Stomach smooth muscle (tissue), 2 donors: ENCODE data around the gene LMNTD2.
"Not testable (repeated sequence)": the region's sequence is repeated elsewhere in the genome, so short reads cannot be mapped to it uniquely, and the experiment has no call there.

ENCODE experiments used
- H3K27ac ChIP-seq: one replicate; pipeline ENCODE4 v1.7.0; 2013; ENCODE audit warnings: mild to moderate bottlenecking, low read length, inconsistent platforms
- H3K27me3 ChIP-seq, 2 donors: one replicate each; pipeline ENCODE4 v1.7.0; 2013; ENCODE audit warnings: low read length in 2 of 2; ENCODE audit not compliant: insufficient read depth in 2 of 2, control insufficient read depth in 1 of 2
- H3K36me3 ChIP-seq, 2 donors: one replicate each; pipeline ENCODE4 v1.7.0; 2013; ENCODE audit warnings: low read length in 2 of 2; ENCODE audit not compliant: control insufficient read depth in 2 of 2, insufficient read depth in 2 of 2
- H3K4me1 ChIP-seq: one replicate; pipeline ENCODE4 v1.7.0; 2013; ENCODE audit warnings: low read length; ENCODE audit not compliant: control insufficient read depth, insufficient read depth
- H3K4me3 ChIP-seq, 2 donors: one replicate each; pipeline ENCODE4 v1.7.0; 2013; ENCODE audit warnings: low read length in 2 of 2
- H3K9ac ChIP-seq, 2 donors: one replicate each; pipeline ENCODE4 v1.7.0; 2013; ENCODE audit warnings: low read length in 2 of 2, mild to moderate bottlenecking in 1 of 2
- H3K9me3 ChIP-seq, 2 donors: one replicate each; pipeline ENCODE4 v1.7.0; 2013; ENCODE audit warnings: low read length in 2 of 2; ENCODE audit not compliant: control insufficient read depth in 2 of 2
- donor health status: healthy.
- donor health status: Pancreatic carcinoma.

LMNTD2 gene

GRCh38 chr11:516918-517685, 43.4 kb downstream of the LMNTD2 start:
- H3K4me3 ChIP-seq, H3K36me3 ChIP-seq, H3K4me1 ChIP-seq, H3K9ac ChIP-seq, H3K27ac ChIP-seq, H3K9me3 ChIP-seq, H3K27me3 ChIP-seq: not testable (repeated sequence)

- H3K4me1 ChIP-seq = no peaks in the 10 kb centered on the region
- no peak overlapping the region for H3K9ac ChIP-seq
- no peaks in the 10 kb centered on the region for H3K27me3 ChIP-seq
- H3K36me3 ChIP-seq = peaks cover 5 to 8% of the 10 kb centered on the region in 2 donors
- no peak overlapping the region for H3K4me3 ChIP-seq
- H3K27ac ChIP-seq = no peak overlapping the region
- H3K9me3 ChIP-seq = no peaks in the 10 kb centered on the region
Observed at GRCh38 chr11:516400-516799, 44.1 kb downstream of the LMNTD2 start.

GRCh38 chr11:515131-515530, 45.4 kb downstream of the LMNTD2 start:
- Histone ChIP-seq H3K27me3 (no peaks in the 10 kb centered on the region), H3K9me3 (no peaks in the 10 kb centered on the region), H3K36me3 (peaks cover 6 to 8% of the 10 kb centered on the region in 2 donors), H3K4me1 (no peaks in the 10 kb centered on the region), H3K27ac (no peak overlapping the region), H3K4me3 (no peak overlapping the region), H3K9ac (no peak overlapping the region)

GRCh38 chr11:514606-515005, 45.9 kb downstream of the LMNTD2 start:
- no peak overlapping the region for H3K9ac ChIP-seq
- H3K36me3 ChIP-seq = peaks cover 8 to 10% of the 10 kb centered on the region in 2 donors
- H3K9me3 ChIP-seq = no peaks in the 10 kb centered on the region
- no peaks in the 10 kb centered on the region for H3K27me3 ChIP-seq
- H3K27ac ChIP-seq = no peak overlapping the region
- H3K4me3 ChIP-seq = no peak overlapping the region
- no peaks in the 10 kb centered on the region for H3K4me1 ChIP-seq

- no peak overlapping the region for H3K4me3 ChIP-seq
- H3K27ac ChIP-seq = no peak overlapping the region
- no peaks in the 10 kb centered on the region for H3K9me3 ChIP-seq
- H3K27me3 ChIP-seq = no peaks in the 10 kb centered on the region
- H3K36me3 ChIP-seq = peaks cover 8 to 12% of the 10 kb centered on the region in 2 donors
- H3K9ac ChIP-seq = no peak overlapping the region
- H3K4me1 ChIP-seq = peaks cover 2% of the 10 kb centered on the region
Observed at GRCh38 chr11:512761-513595, 47.6 kb downstream of the LMNTD2 start.

GRCh38 chr11:508956-509355, 51.6 kb downstream of the LMNTD2 start:
- no peak overlapping the region for H3K27ac ChIP-seq
- H3K9ac ChIP-seq = no peak overlapping the region
- no peaks in the 10 kb centered on the region for H3K9me3 ChIP-seq
- no peak overlapping the region for H3K4me3 ChIP-seq
- H3K4me1 ChIP-seq = peaks cover 32% of the 10 kb centered on the region
- H3K27me3 ChIP-seq = no peaks in the 10 kb centered on the region
- peaks cover 8% of the 10 kb centered on the region in 2 donors for H3K36me3 ChIP-seq

GRCh38 chr11:507727-508515, 52.6 kb downstream of the LMNTD2 start:
- Histone ChIP-seq H3K9ac (peak overlapping the region; percentile 58 to 61), H3K4me3 (peak overlapping the region; percentile 66 to 71), H3K27me3 (no peaks in the 10 kb centered on the region), H3K4me1 (peaks cover 37% of the 10 kb centered on the region), H3K27ac (peak overlapping the region; percentile 74), H3K9me3 (no peaks in the 10 kb centered on the region), H3K36me3 (peaks cover 5 to 8% of the 10 kb centered on the region in 2 donors)

- Histone ChIP-seq H3K27me3 (no peaks in the 10 kb centered on the region), H3K27ac (peak within 1 kb of the TSS; percentile 98), H3K4me1 (peaks cover 44% of the 10 kb centered on the region), H3K4me3 (peak within 1 kb of the TSS; percentile 90 to 95), H3K9ac (peak within 1 kb of the TSS; percentile 96 to 97), H3K36me3 (peaks cover 6% of the 10 kb centered on the region in 2 donors), H3K9me3 (no peaks in the 10 kb centered on the region)
Observed at GRCh38 chr11:506995-507726, 53.4 kb downstream of the LMNTD2 start, which contains the start of gene RNH1. TSS of gene RNH1 (minus strand) at chr11:507242. CDS start at chr11:502162, 5,080 bp downstream.

- H3K4me1 ChIP-seq = peaks cover 44% of the 10 kb centered on the region
- H3K27ac ChIP-seq = peak overlapping the region; percentile 98
- peak overlapping the region; percentile 96 to 97 for H3K9ac ChIP-seq
- no peaks in the 10 kb centered on the region for H3K27me3 ChIP-seq
- H3K9me3 ChIP-seq = no peaks in the 10 kb centered on the region
- peak overlapping the region; percentile 90 to 95 for H3K4me3 ChIP-seq
- H3K36me3 ChIP-seq = peaks cover 5 to 10% of the 10 kb centered on the region in 2 donors
Observed at GRCh38 chr11:506238-506994, 54.1 kb downstream of the LMNTD2 start.
